HepG2 (cell line): ENCODE data around the gene SVOPL. TPM values are rescaled to one million over a fixed set of nuclear protein-coding genes. Genes with fewer than 3 reads are reported as not detected.

ENCODE experiments used
- ATAC-seq: fragments of 200-7000 bp; cut with Tn5 transposase; 3 replicates; pipeline ENCODE4 v1.9.1; 2020; ENCODE audit warnings: mild to moderate bottlenecking, moderate library complexity
- BruUV-seq: library from RNA; stranded (reverse); fragments of 400-500 nt; replicated peaks from 2 replicates; lab custom pipeline; 2021; lab: Mats Ljungman, UMichigan
- CTCF ChIA-PET: fragments of 300-600 bp; formaldehyde crosslinking; extraction: SDS; loops from one replicate; lab custom pipeline; 2021; ENCODE audit warnings: low total read pairs, inconsistent platforms, low intra/inter-chr PET ratio; lab: Yijun Ruan, JAX
- POLR2A ChIA-PET: fragments of 350-600 bp; sonication (Branson Sonifier 250); formaldehyde crosslinking; loops from one replicate; lab custom pipeline; 2020; ENCODE audit warnings: antibody characterized with exemption, inconsistent platforms; lab: Yijun Ruan, JAX
- DNase-seq: peaks from one replicate; pipeline ENCODE4 v3.0.0-alpha.2; 2015; ENCODE audit warnings: low spot score
- FAIRE-seq: peaks from 3 replicates; lab custom pipeline; 2011; peaks lifted over from hg19 to GRCh38; lab: Jason Lieb, UNC
- H2AFZ ChIP-seq: one replicate; pipeline ENCODE4 v1.6.1; 2011; ENCODE audit warnings: low read length, inconsistent platforms
- H3K27ac ChIP-seq: fragments of 300-600 bp; 3 replicates; pipeline ENCODE4 v1.8.0; 2011; ENCODE audit warnings: mixed run types, mild to moderate bottlenecking, mixed read lengths, low read length, inconsistent platforms; ENCODE audit not compliant: insufficient read depth; ENCODE audit errors: extremely low read length
- H3K27me3 ChIP-seq, 2 experiments: fragments of 200-600 bp in 1 of 2; 2 replicates in 1 of 2; 3 replicates in 1 of 2; pipeline versions ENCODE4 v1.6.0 to v1.8.0; 2011; ENCODE audit warnings: low read length in 2 of 2, mild to moderate bottlenecking in 2 of 2, moderate library complexity in 2 of 2, inconsistent platforms in 1 of 2; ENCODE audit not compliant: insufficient read depth in 2 of 2, control insufficient read depth in 1 of 2
- H3K36me3 ChIP-seq, 2 experiments: fragments of 200-600 bp in 1 of 2; replicated peaks in 1 of 2; 2 replicates in 1 of 2; 3 replicates in 1 of 2; pipeline versions ENCODE4 v1.5.1 to v1.8.0; 2011; ENCODE audit warnings: low read length in 2 of 2, inconsistent platforms in 1 of 2; ENCODE audit not compliant: insufficient read depth in 2 of 2, control insufficient read depth in 1 of 2
- H3K4me1 ChIP-seq: 2 replicates; pipeline ENCODE4 v1.5.1; 2012; ENCODE audit warnings: low read length, inconsistent platforms; ENCODE audit not compliant: insufficient read depth
- H3K4me2 ChIP-seq: 2 replicates; pipeline ENCODE4 v1.6.0; 2011; ENCODE audit warnings: low read depth, low read length, inconsistent platforms
- H3K4me3 ChIP-seq, 3 experiments: fragments of 200-600 bp in 1 of 3; sonication (generic), shearing (Covaris generic) in 1 of 3; replicated peaks in 1 of 3; 2 replicates each; pipeline ENCODE4 v1.5.1; 2011 to 2016; ENCODE audit warnings: low read length in 3 of 3, inconsistent platforms in 2 of 3, low read depth in 2 of 3, mild to moderate bottlenecking in 2 of 3, control low read depth in 1 of 3, mixed read lengths in 1 of 3; ENCODE audit not compliant: insufficient read depth in 1 of 3
- H3K79me2 ChIP-seq: one replicate; pipeline ENCODE4 v1.6.1; 2011; ENCODE audit warnings: low read length, inconsistent platforms; ENCODE audit not compliant: insufficient read depth
- H3K9ac ChIP-seq: 2 replicates; pipeline ENCODE4 v1.6.0; 2011; ENCODE audit warnings: mild to moderate bottlenecking, low read depth, low read length, inconsistent platforms; ENCODE audit not compliant: insufficient read depth
- H3K9me3 ChIP-seq: 2 replicates; pipeline ENCODE4 v1.5.1; 2012; ENCODE audit warnings: mild to moderate bottlenecking, low read length
- H4K20me1 ChIP-seq: 2 replicates; pipeline ENCODE4 v1.6.0; 2011; ENCODE audit warnings: inconsistent platforms, mild to moderate bottlenecking, low read length, moderate library complexity; ENCODE audit not compliant: insufficient read depth
- GABPB1 ChIP-seq: IDR thresholded peaks from 2 replicates; pipeline ENCODE4 v1.6.1; 2016; ENCODE audit warnings: mild to moderate bottlenecking, missing genetic modification reagents, moderate library complexity, missing compliant biosample characterization
- HNRNPK ChIP-seq: fragments of 200-400 bp; formaldehyde crosslinking; IDR thresholded peaks from 2 replicates; pipeline ENCODE4 v1.6.1; 2018; ENCODE audit warnings: low read length, low read depth, moderate library complexity, mild to moderate bottlenecking; ENCODE audit not compliant: poor library complexity, severe bottlenecking
- KDM1A ChIP-seq: IDR thresholded peaks from 2 replicates; pipeline ENCODE4 v1.6.1; 2016; ENCODE audit warnings: missing compliant biosample characterization
- PHF8 ChIP-seq: sonication (generic); formaldehyde crosslinking; IDR thresholded peaks from 2 replicates; pipeline ENCODE4 v1.5.0; 2020; ENCODE audit warnings: missing genetic modification reagents
- POLR2AphosphoS5 ChIP-seq: IDR thresholded peaks from 2 replicates; pipeline ENCODE4 v1.6.1; 2012; ENCODE audit warnings: low read depth, low read length
- RBM22 ChIP-seq: fragments of 200-400 bp; formaldehyde crosslinking; optimal IDR thresholded peaks from 2 replicates; pipeline ENCODE3; 2017; ENCODE audit warnings: mild to moderate bottlenecking, low read length, moderate library complexity
- RFX3 ChIP-seq: IDR thresholded peaks from 2 replicates; pipeline ENCODE4 v1.6.1; 2016; ENCODE audit warnings: missing biosample characterization, missing genetic modification reagents
- ZNF329 ChIP-seq: sonication (generic); formaldehyde crosslinking; IDR thresholded peaks from 2 replicates; pipeline ENCODE4 v1.9.0; 2021; ENCODE audit warnings: low read depth, mild to moderate bottlenecking, missing genetic modification reagents
- WGBS: methylation state at CpG from one replicate; pipeline ENCODE4 v1.1.6; 2017; ENCODE audit warnings: low lambda C conversion rate; 5-methylcytosine and 5-hydroxymethylcytosine counted together
- in situ Hi-C: cut with HindIII; loops from 2 replicates; pipeline ENCODE4 v1.10.0; 2017; ENCODE audit warnings: low pct_unique_long_range_greater_than_20kb; ENCODE audit not compliant: extremely low pct_ligation_motif_present
- intact Hi-C: fragments of 100-400 bp; cut with micrococcal nuclease; formaldehyde crosslinking; loops from one replicate; pipeline ENCODE4 v1.10.0; 2022; ENCODE audit not compliant: unreplicated experiment
- polyA plus RNA-seq, 8 experiments: library from polyadenylated mRNA; depleted of rRNA in 3 of 8; stranded (reverse) in 7 of 8; unstranded in 1 of 8; fragments of >200 nt; fragmentation: Illumina TruSeq in 4 of 8; extraction: Trizol in 4 of 8; gene quantifications; 2 replicates each; pipeline versions ENCODE4 v1.2.1 to v1.2.3, GENCODE V29; 2011 to 2016; ENCODE audit warnings: low read depth in 4 of 8, missing spikeins in 1 of 8, mixed read lengths in 1 of 8; ENCODE audit not compliant: insufficient read depth in 1 of 8
- total RNA-seq, 5 experiments: library from RNA; depleted of rRNA; stranded (reverse); fragments of >200 nt; fragmentation: Illumina TruSeq; extraction: Trizol; gene quantifications; 2 replicates each; pipeline ENCODE4 v1.2.3, GENCODE V29; 2016; ENCODE audit warnings: low read depth in 1 of 5
- TF ChIP-seq, protein P1 (sequence below): sonication (generic); formaldehyde crosslinking; IDR thresholded peaks from 2 replicates; pipeline ENCODE4 v1.8.1; 2023; ENCODE audit warnings: mild to moderate bottlenecking, moderate library complexity, missing genetic modification reagents
- TF ChIP-seq, protein P2 (sequence below): sonication (generic); formaldehyde crosslinking; IDR thresholded peaks from 2 replicates; pipeline ENCODE4 v1.4.0; 2020; ENCODE audit warnings: missing genetic modification reagents, borderline replicate concordance
- TF ChIP-seq, protein P3 (sequence below): IDR thresholded peaks from 2 replicates; pipeline ENCODE4 v1.6.1; 2016; ENCODE audit warnings: mild to moderate bottlenecking, missing biosample characterization, missing genetic modification reagents

The SVOPL gene
- total and polyA plus RNA-seq, 2 of the 13 experiments (the other 11 are each of a cell fraction or from before 2014, with no cell fraction given): not detected

DNA sequence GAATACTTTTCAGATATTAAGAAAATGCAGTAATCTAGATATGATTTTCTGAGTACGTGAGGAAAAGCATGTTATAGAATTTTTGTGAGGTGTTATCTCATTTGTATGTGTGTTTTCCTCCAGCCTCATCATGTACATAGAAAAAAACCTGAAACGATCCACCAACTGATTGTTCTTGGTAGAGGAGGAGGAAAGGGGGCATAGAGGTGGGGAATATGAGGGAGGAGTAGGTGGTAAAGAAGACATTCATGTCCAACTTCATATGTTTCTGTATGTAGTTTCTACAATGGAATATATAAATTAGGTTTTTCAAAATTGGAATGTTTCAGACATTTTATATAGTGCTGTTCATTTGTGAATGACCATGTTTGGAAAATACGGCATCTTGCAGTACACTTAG is 131.7 kb downstream of the SVOPL start:
- H4K20me1 ChIP-seq: no peaks in the 10 kb centered on the region
- BruUV-seq: no TSS peak
- no peak for ATAC-seq
- H2AFZ ChIP-seq: no peak overlapping the region
- peak; percentile 16; the same call in 1 of the 2 replicates for TF ChIP-seq POLR2AphosphoS5
- TF ChIP-seq HNRNPK: peak; percentile 67
- TF ChIP-seq, protein P1, sequence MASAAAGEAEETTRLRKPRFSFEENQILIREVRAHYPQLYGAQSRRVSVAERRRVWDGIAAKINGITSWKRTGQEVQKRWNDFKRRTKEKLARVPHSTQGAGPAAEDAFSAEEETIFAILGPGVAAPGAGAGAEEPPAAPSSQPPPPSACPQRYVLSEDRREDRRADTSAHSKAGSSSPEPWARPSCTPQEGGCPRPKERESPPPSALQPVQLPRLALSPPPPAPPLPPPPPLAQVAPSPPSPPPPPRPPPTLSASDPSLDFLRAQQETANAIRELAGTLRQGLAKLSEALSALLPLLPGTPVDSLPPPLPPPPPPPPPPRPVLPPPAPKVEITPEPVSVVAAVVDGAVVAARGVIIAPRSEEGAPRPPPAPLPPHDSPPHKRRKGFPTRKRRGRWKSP (CRISPR knock-in tag): no peak
- TF ChIP-seq RBM22: peak; percentile 68
- no peak overlapping the region for H3K27ac ChIP-seq
- in situ Hi-C loops (no loop called here), intact Hi-C loops (no loop called here)
- ChIA-PET POLR2A (no interaction called here), CTCF (no interaction called here)
- H3K79me2 ChIP-seq: peaks cover 3% of the 10 kb centered on the region
- H3K27me3 ChIP-seq: no peaks in the 10 kb centered on the region
- DNase-seq: no peak
- WGBS: 97% methylated on average over 3 of the region's 3 CpGs
- H3K36me3 ChIP-seq: peaks cover 16 to 83% of the 10 kb centered on the region in 2 experiments
- no peak overlapping the region for H3K4me2 ChIP-seq
- no peak overlapping the region for H3K4me3 ChIP-seq
- H3K4me1 ChIP-seq: peaks cover 39% of the 10 kb centered on the region
- H3K9me3 ChIP-seq: peaks cover 8% of the 10 kb centered on the region; the same call in 1 of the 2 replicates
- FAIRE-seq: no peak
- H3K9ac ChIP-seq: no peak overlapping the region

DNA sequence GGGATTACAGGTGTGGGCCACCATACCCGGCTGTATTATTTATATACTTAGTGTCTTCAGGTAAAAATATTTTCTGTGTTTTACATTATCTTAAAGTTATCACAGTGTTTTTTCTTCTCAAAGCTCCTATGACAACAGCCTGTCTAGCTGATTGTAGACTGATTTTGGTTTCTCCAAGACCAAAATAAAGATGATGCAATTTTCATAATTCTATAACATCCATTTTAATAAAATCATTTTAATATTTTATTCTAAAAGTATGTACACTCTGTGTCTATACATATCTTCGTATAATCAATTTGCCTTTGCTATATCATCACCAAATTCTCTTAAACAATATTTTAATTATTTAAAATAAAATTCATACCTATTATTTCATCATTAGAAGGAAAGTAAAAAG is 132.5 kb downstream of the SVOPL start:
- Histone ChIP-seq H3K4me1 (peaks cover 41% of the 10 kb centered on the region), H3K36me3 (peaks cover 21 to 83% of the 10 kb centered on the region in 2 experiments), H3K4me2 (no peak overlapping the region), H3K4me3 (no peak overlapping the region), H2AFZ (no peak overlapping the region), H4K20me1 (no peaks in the 10 kb centered on the region), H3K27ac (no peak overlapping the region), H3K9ac (no peak overlapping the region), H3K9me3 (peaks cover 13% of the 10 kb centered on the region; the same call in 1 of the 2 replicates), H3K79me2 (peaks cover 1% of the 10 kb centered on the region), H3K27me3 (no peaks in the 10 kb centered on the region)
- ChIA-PET CTCF (no interaction called here), POLR2A (no interaction called here)
- intact Hi-C loops: no loop called here
- in situ Hi-C loops: no loop called here
- no TSS peak for BruUV-seq
- ATAC-seq (no peak), FAIRE-seq (no peak), DNase-seq (no peak)
- 100% methylated on average over 2 of the region's 2 CpGs for WGBS
- TF ChIP-seq KDM1A (no peak), ZNF329 (CRISPR knock-in tag) (no peak), RFX3 (CRISPR knock-in tag) (no peak), PHF8 (CRISPR knock-in tag) (no peak), GABPB1 (CRISPR knock-in tag) (no peak)
- TF ChIP-seq, protein P2, sequence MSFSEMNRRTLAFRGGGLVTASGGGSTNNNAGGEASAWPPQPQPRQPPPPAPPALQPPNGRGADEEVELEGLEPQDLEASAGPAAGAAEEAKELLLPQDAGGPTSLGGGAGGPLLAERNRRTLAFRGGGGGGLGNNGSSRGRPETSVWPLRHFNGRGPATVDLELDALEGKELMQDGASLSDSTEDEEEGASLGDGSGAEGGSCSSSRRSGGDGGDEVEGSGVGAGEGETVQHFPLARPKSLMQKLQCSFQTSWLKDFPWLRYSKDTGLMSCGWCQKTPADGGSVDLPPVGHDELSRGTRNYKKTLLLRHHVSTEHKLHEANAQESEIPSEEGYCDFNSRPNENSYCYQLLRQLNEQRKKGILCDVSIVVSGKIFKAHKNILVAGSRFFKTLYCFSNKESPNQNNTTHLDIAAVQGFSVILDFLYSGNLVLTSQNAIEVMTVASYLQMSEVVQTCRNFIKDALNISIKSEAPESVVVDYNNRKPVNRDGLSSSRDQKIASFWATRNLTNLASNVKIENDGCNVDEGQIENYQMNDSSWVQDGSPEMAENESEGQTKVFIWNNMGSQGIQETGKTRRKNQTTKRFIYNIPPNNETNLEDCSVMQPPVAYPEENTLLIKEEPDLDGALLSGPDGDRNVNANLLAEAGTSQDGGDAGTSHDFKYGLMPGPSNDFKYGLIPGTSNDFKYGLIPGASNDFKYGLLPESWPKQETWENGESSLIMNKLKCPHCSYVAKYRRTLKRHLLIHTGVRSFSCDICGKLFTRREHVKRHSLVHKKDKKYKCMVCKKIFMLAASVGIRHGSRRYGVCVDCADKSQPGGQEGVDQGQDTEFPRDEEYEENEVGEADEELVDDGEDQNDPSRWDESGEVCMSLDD (CRISPR knock-in tag): no peak
- TF ChIP-seq, protein P3, sequence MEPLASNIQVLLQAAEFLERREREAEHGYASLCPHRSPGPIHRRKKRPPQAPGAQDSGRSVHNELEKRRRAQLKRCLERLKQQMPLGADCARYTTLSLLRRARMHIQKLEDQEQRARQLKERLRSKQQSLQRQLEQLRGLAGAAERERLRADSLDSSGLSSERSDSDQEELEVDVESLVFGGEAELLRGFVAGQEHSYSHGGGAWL (CRISPR knock-in tag): no peak
